K562 (cell line): ENCODE measurements around the gene LRRC51. TPM values are rescaled to one million over a fixed set of nuclear protein-coding genes. Genes with fewer than 3 reads are reported as not detected.
A peak's percentile ranks its signal among the peaks of the same experiment; 100 is the strongest.

Experiments
- CBX2 ChIP-seq: fragments of 200-600 bp; sonication (generic); IDR thresholded peaks from one replicate; pipeline ENCODE4 v1.6.1; 2012; ENCODE audit warnings: mild to moderate bottlenecking, low read length, inconsistent platforms; ENCODE audit not compliant: insufficient read depth, poor library complexity, severe bottlenecking
- HOXB6 ChIP-seq: fragments of 250-450 bp; sonication (Bioruptor Pico); IDR thresholded peaks from 2 replicates; pipeline ENCODE4 v1.5.1; 2022; ENCODE audit warnings: mild to moderate bottlenecking, borderline replicate concordance
- IFI16 ChIP-seq: fragments of 250-450 bp; sonication (Bioruptor Pico); IDR thresholded peaks from 2 replicates; pipeline ENCODE4 v2.1.2; 2022; ENCODE audit warnings: mild to moderate bottlenecking, inconsistent platforms
- ILF3 ChIP-seq: fragments of 450-650 bp; IDR thresholded peaks from 2 replicates; pipeline ENCODE4 v1.6.1; 2018; ENCODE audit warnings: antibody characterized with exemption, mild to moderate bottlenecking, moderate library complexity, borderline replicate concordance
- L3MBTL2 ChIP-seq: fragments of 450-650 bp; IDR thresholded peaks from 2 replicates; pipeline ENCODE4 v1.6.1; 2016; ENCODE audit warnings: mild to moderate bottlenecking, moderate library complexity
- NONO ChIP-seq, 2 experiments: fragments of 200-400 bp in 1 of 2; fragments of 450-650 bp in 1 of 2; formaldehyde crosslinking in 1 of 2; IDR thresholded peaks; 2 replicates each; pipeline ENCODE4 v1.6.1; 2017; ENCODE audit warnings: low read depth in 2 of 2, mild to moderate bottlenecking in 2 of 2, moderate library complexity in 2 of 2, low read length in 1 of 2
- PPARD ChIP-seq: fragments of 250-450 bp; sonication (Bioruptor Pico); IDR thresholded peaks from 2 replicates; pipeline ENCODE4 v1.8.0; 2022; ENCODE audit warnings: inconsistent platforms, mild to moderate bottlenecking, moderate library complexity
- RBM25 ChIP-seq: fragments of 200-400 bp; formaldehyde crosslinking; IDR thresholded peaks from 2 replicates; pipeline ENCODE4 v1.6.1; 2018; ENCODE audit warnings: low read length, low read depth, moderate library complexity; ENCODE audit not compliant: severe bottlenecking
- SMAD2 ChIP-seq: fragments of 150-350 bp; IDR thresholded peaks from 2 replicates; pipeline ENCODE4 v1.6.1; 2014; ENCODE audit warnings: low read depth, mild to moderate bottlenecking, low read length
- TGIF2 ChIP-seq: sonication (generic); formaldehyde crosslinking; IDR thresholded peaks from 2 replicates; pipeline ENCODE4 v1.8.1; 2022; ENCODE audit warnings: mild to moderate bottlenecking, missing genetic modification reagents, moderate library complexity
- ZFX ChIP-seq: sonication (generic); formaldehyde crosslinking; IDR thresholded peaks from 2 replicates; pipeline ENCODE4 v1.8.0; 2022; ENCODE audit warnings: mild to moderate bottlenecking, missing genetic modification reagents, moderate library complexity
- ZNF507 ChIP-seq: conservative IDR thresholded peaks from 2 replicates; pipeline ENCODE4 v1.6.1; 2017; ENCODE audit warnings: missing genetic modification characterization, missing compliant biosample characterization
- ZNF77 ChIP-seq: fragments of 250-450 bp; sonication (Bioruptor Pico); IDR thresholded peaks from 2 replicates; pipeline ENCODE4 v1.5.0; 2020
- polyA plus RNA-seq, 8 experiments: library from polyadenylated mRNA; depleted of rRNA in 4 of 8; stranded (reverse) in 5 of 8; unstranded in 3 of 8; fragments of >200 nt; fragmentation: Nextera tagmentation in 2 of 8; fragmentation: Illumina TruSeq in 1 of 8; extraction: Ambion mirVana in 2 of 8; extraction: Trizol in 1 of 8; gene quantifications; 2 replicates each; pipeline versions ENCODE4 v1.2.1 to v1.2.3, GENCODE V29; 2011 to 2014; ENCODE audit warnings: inconsistent platforms in 1 of 8, missing spikeins in 1 of 8
- total RNA-seq, 7 experiments: library from RNA; depleted of rRNA in 6 of 7; stranded (reverse); fragments of >200 nt in 6 of 7; fragmentation: Illumina TruSeq in 2 of 7; extraction: Trizol in 2 of 7; gene quantifications; 2 replicates each; pipeline versions ENCODE4 v1.2.1 to v1.2.3, GENCODE V29; 2011 to 2021; ENCODE audit warnings: low replicate concordance in 1 of 7
- TF ChIP-seq, protein P1 (sequence below): fragments of 450-650 bp; IDR thresholded peaks from 2 replicates; pipeline ENCODE4 v1.6.1; 2016
- TF ChIP-seq, protein P2 (sequence below): IDR thresholded peaks from 2 replicates; pipeline ENCODE4 v1.6.1; 2011; ENCODE audit not compliant: insufficient read length; ENCODE audit errors: extremely low read depth
- TF ChIP-seq, protein P3 (sequence below): fragments of 450-650 bp; IDR thresholded peaks from 2 replicates; pipeline ENCODE4 v1.6.1; 2016; ENCODE audit warnings: borderline replicate concordance

LRRC51 gene
- total and polyA plus RNA-seq, 9 of the 15 experiments (the other 6 are each of a cell fraction or from before 2014, with no cell fraction given) = 4.7 to 10.6 (median 5.6) TPM

GRCh38 chr11:72112143-72112977 lies 31.7 kb downstream of the LRRC51 start, which contains the start of gene ANAPC15 (continued):
- TF ChIP-seq ZNF507 (tag) (no peak), TGIF2 (CRISPR knock-in tag) (no peak), ZNF77 (CRISPR knock-in tag) (no peak), ILF3 (no peak), HOXB6 (CRISPR knock-in tag) (no peak), SMAD2 (no peak), L3MBTL2 (peak; percentile 51; the same call in 1 of the 2 replicates), IFI16 (CRISPR knock-in tag) (no peak), RBM25 (peak; percentile 73), ZFX (CRISPR knock-in tag) (peak; percentile 56), PPARD (no peak), NONO (IDR thresholded peaks at IDR 0.05; ENCODE audit: low read depth in 2 of 2, low read length in 1 of 2) (no peak), CBX2 (no peak)
- TF ChIP-seq, protein P1, sequence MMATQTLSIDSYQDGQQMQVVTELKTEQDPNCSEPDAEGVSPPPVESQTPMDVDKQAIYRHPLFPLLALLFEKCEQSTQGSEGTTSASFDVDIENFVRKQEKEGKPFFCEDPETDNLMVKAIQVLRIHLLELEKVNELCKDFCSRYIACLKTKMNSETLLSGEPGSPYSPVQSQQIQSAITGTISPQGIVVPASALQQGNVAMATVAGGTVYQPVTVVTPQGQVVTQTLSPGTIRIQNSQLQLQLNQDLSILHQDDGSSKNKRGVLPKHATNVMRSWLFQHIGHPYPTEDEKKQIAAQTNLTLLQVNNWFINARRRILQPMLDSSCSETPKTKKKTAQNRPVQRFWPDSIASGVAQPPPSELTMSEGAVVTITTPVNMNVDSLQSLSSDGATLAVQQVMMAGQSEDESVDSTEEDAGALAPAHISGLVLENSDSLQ = peak; percentile 99
- TF ChIP-seq, protein P2, sequence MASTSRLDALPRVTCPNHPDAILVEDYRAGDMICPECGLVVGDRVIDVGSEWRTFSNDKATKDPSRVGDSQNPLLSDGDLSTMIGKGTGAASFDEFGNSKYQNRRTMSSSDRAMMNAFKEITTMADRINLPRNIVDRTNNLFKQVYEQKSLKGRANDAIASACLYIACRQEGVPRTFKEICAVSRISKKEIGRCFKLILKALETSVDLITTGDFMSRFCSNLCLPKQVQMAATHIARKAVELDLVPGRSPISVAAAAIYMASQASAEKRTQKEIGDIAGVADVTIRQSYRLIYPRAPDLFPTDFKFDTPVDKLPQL = no peak
- TF ChIP-seq, protein P3, sequence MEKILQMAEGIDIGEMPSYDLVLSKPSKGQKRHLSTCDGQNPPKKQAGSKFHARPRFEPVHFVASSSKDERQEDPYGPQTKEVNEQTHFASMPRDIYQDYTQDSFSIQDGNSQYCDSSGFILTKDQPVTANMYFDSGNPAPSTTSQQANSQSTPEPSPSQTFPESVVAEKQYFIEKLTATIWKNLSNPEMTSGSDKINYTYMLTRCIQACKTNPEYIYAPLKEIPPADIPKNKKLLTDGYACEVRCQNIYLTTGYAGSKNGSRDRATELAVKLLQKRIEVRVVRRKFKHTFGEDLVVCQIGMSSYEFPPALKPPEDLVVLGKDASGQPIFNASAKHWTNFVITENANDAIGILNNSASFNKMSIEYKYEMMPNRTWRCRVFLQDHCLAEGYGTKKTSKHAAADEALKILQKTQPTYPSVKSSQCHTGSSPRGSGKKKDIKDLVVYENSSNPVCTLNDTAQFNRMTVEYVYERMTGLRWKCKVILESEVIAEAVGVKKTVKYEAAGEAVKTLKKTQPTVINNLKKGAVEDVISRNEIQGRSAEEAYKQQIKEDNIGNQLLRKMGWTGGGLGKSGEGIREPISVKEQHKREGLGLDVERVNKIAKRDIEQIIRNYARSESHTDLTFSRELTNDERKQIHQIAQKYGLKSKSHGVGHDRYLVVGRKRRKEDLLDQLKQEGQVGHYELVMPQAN = no peak; the same call in 1 of the 2 replicates
